Fibroblast of skin of abdomen (primary cell): ENCODE results near the gene PC.

Source experiments
- DNase-seq: peaks from one replicate; pipeline ENCODE4 v3.0.0-alpha.2; 2013

The PC gene

GRCh38 chr11:66852466-66853241, 105.5 kb downstream of the PC start:
- no peak for DNase-seq

- no peak for DNase-seq
Observed at GRCh38 chr11:66851698-66852465, 106.3 kb downstream of the PC start.

GRCh38 chr11:66851239-66851596, 107.0 kb downstream of the PC start:
- DNase-seq, result no peak

GRCh38 chr11:66850588-66851238, 107.5 kb downstream of the PC start:
- DNase-seq, result no peak

GRCh38 chr11:66850235-66850587, 108.0 kb downstream of the PC start:
- no peak for DNase-seq

- DNase-seq, result no peak
Observed at GRCh38 chr11:66849501-66850234, 108.5 kb downstream of the PC start.

- DNase-seq, result no peak
Observed at GRCh38 chr11:66848671-66849500, 109.3 kb downstream of the PC start.

- no peak for DNase-seq
Observed at GRCh38 chr11:66847461-66848232, 110.5 kb downstream of the PC start.

- no peak for DNase-seq
Observed at GRCh38 chr11:66846671-66847091, 111.5 kb downstream of the PC start.

GRCh38 chr11:66845876-66846212, 112.3 kb downstream of the PC start:
- no peak for DNase-seq

- no peak for DNase-seq
Observed at GRCh38 chr11:66845143-66845875, 112.9 kb downstream of the PC start.

GRCh38 chr11:66844496-66845142, 113.6 kb downstream of the PC start:
- no peak for DNase-seq

GRCh38 chr11:66843776-66844495, 114.2 kb downstream of the PC start:
- DNase-seq, result no peak

- DNase-seq, result peak; percentile 89
Observed at GRCh38 chr11:66842896-66843775, 115.0 kb downstream of the PC start, which contains the start of gene RCE1. Gene RCE1, plus strand, starts transcription at chr11:66843441. Its CDS starts 15 bp downstream, at chr11:66843456.

GRCh38 chr11:66842501-66842895, 115.7 kb downstream of the PC start:
- DNase-seq, result no peak

GRCh38 chr11:66841861-66842260, 116.3 kb downstream of the PC start:
- DNase-seq, result no peak

- DNase-seq, result no peak
Observed at GRCh38 chr11:66840317-66841091, 117.7 kb downstream of the PC start.
